Activated CD8-positive, alpha-beta memory T cell treated with anti-CD3 and anti-CD28 coated beads for 4 hours (primary cell): ENCODE results near the gene UBR4.

Experiments used
- DNase-seq, 2 donors: peaks; one replicate each; pipeline ENCODE4 v3.0.0-alpha.2; 2020; ENCODE audit warnings: low read depth in 2 of 2

The UBR4 gene

GRCh38 chr1:19036813-19037605 is 173.1 kb downstream of the UBR4 start:
- no peak for DNase-seq

- no peak for DNase-seq
Observed at GRCh38 chr1:19036041-19036812, 173.8 kb downstream of the UBR4 start.

GRCh38 chr1:19035377-19036040 is 174.6 kb downstream of the UBR4 start:
- DNase-seq = no peak

- DNase-seq = no peak
Observed at GRCh38 chr1:19034721-19035120, 175.3 kb downstream of the UBR4 start.

- DNase-seq = no peak
Observed at GRCh38 chr1:19033926-19034680, 176.0 kb downstream of the UBR4 start.

- no peak for DNase-seq
Observed at GRCh38 chr1:19033515-19033839, 176.6 kb downstream of the UBR4 start.

- DNase-seq = no peak
Observed at GRCh38 chr1:19032701-19033514, 177.2 kb downstream of the UBR4 start.

- no peak for DNase-seq
Observed at GRCh38 chr1:19032413-19032695, 177.7 kb downstream of the UBR4 start.

GRCh38 chr1:19029191-19030085 is 180.6 kb downstream of the UBR4 start:
- no peak for DNase-seq

GRCh38 chr1:19028546-19029129 is 181.4 kb downstream of the UBR4 start:
- no peak for DNase-seq

GRCh38 chr1:19028110-19028509 is 182.0 kb downstream of the UBR4 start:
- no peak for DNase-seq
